Measurements from ENCODE around the gene ABHD10. TPM values are rescaled to one million over a fixed set of nuclear protein-coding genes. Genes with fewer than 3 reads are reported as not detected.

The ABHD10 gene
- total RNA-seq, 3 donors from 2014 or later, result 33.4 to 41.9 (median 41.7) TPM

Other genes starting within 250 kb of the ABHD10 start
- under 1 TPM; 0.66 to 0.82 (median 0.76) TPM for gene PHLDB2, start 119.8 kb upstream of the ABHD10 start, total RNA-seq
- 1 to 10 TPM; 1.8 to 3.4 (median 2.2) TPM for gene TAGLN3, start 19.9 kb downstream of the ABHD10 start, total RNA-seq
- gene TMPRSS7, start 55.7 kb downstream of the ABHD10 start, total RNA-seq, result not detected
- 1 to 10 TPM; 1.5 to 2.2 (median 2.1) TPM for gene C3orf52, start 107.4 kb downstream of the ABHD10 start, total RNA-seq
- gene GCSAM, start 154.2 kb downstream of the ABHD10 start, total RNA-seq, result 1 to 10 TPM; 1.3 to 2.0 (median 2.0) TPM

Data from activated T-cell treated with anti-CD3 and anti-CD28 coated beads, Interleukin-2, amount 50 U/mL, for 4 hours (primary cell).